ENCODE measurements around the gene PTPRN2. TPM values are rescaled to one million over a fixed set of nuclear protein-coding genes. Genes with fewer than 3 reads are reported as not detected.
"Not testable (repeated sequence)": the region's sequence is repeated elsewhere in the genome, so short reads cannot be mapped to it uniquely, and the experiment has no call there.

PTPRN2 gene
- total RNA-seq, 1 donor from 2014 or later = 2.4 TPM

DNA sequence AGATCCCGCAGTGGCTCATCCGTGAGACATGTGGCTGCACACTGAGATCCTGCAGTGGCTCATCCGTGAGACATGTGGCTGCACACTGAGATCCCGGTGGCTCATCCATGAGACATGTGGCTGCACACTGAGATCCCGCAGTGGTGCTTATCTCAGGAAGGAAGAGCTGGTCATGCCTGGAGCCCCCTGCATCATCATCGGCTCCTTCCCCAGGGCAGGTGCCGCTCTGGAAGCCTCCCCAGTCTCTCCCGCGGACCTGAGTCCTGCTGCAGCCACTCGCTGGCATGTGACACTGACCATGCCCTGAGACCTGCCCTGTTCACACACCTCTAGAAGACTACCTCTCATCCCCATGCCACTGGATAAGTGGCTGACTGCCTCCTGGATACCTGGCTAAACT, 181.3 kb downstream of the PTPRN2 start:
- no peaks in the 10 kb centered on the region for H3K27me3 ChIP-seq (ENCODE audit: control insufficient read depth, insufficient read depth, low read length)
- no peak for DNase-seq (ENCODE audit: low read depth)
- no peaks in the 10 kb centered on the region for H3K36me3 ChIP-seq (ENCODE audit: control insufficient read depth, insufficient read depth, low read length)
- H3K4me3 ChIP-seq (ENCODE audit: low read depth, low read length) = no peak overlapping the region
- TF ChIP-seq, protein P1, sequence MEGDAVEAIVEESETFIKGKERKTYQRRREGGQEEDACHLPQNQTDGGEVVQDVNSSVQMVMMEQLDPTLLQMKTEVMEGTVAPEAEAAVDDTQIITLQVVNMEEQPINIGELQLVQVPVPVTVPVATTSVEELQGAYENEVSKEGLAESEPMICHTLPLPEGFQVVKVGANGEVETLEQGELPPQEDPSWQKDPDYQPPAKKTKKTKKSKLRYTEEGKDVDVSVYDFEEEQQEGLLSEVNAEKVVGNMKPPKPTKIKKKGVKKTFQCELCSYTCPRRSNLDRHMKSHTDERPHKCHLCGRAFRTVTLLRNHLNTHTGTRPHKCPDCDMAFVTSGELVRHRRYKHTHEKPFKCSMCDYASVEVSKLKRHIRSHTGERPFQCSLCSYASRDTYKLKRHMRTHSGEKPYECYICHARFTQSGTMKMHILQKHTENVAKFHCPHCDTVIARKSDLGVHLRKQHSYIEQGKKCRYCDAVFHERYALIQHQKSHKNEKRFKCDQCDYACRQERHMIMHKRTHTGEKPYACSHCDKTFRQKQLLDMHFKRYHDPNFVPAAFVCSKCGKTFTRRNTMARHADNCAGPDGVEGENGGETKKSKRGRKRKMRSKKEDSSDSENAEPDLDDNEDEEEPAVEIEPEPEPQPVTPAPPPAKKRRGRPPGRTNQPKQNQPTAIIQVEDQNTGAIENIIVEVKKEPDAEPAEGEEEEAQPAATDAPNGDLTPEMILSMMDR (IDR thresholded peaks at IDR 0.05; ENCODE audit: insufficient read depth, low read length, poor library complexity, severe bottlenecking) = no peak

- not testable (repeated sequence) for H3K4me3 ChIP-seq (ENCODE audit: low read depth, low read length); H3K27me3 ChIP-seq (ENCODE audit: control insufficient read depth, insufficient read depth, low read length); H3K36me3 ChIP-seq (ENCODE audit: control insufficient read depth, insufficient read depth, low read length); DNase-seq (ENCODE audit: low read depth)
These were observed 181.9 kb downstream of the PTPRN2 start for GRCh38 chr7:158405771-158406170.

GRCh38 chr7:158405324-158405723, 182.3 kb downstream of the PTPRN2 start:
- no peak overlapping the region for H3K4me3 ChIP-seq (ENCODE audit: low read depth, low read length)
- H3K36me3 ChIP-seq (ENCODE audit: control insufficient read depth, insufficient read depth, low read length) = no peaks in the 10 kb centered on the region
- H3K27me3 ChIP-seq (ENCODE audit: control insufficient read depth, insufficient read depth, low read length) = no peaks in the 10 kb centered on the region
- TF ChIP-seq, protein P1 (IDR thresholded peaks at IDR 0.05; ENCODE audit: insufficient read depth, low read length, poor library complexity, severe bottlenecking) = no peak
- no peak for DNase-seq (ENCODE audit: low read depth)

- Histone ChIP-seq H3K4me3 (ENCODE audit: low read depth, low read length) (no peak overlapping the region), H3K27me3 (ENCODE audit: control insufficient read depth, insufficient read depth, low read length) (no peaks in the 10 kb centered on the region), H3K36me3 (ENCODE audit: control insufficient read depth, insufficient read depth, low read length) (no peaks in the 10 kb centered on the region)
- TF ChIP-seq, protein P1 (IDR thresholded peaks at IDR 0.05; ENCODE audit: insufficient read depth, low read length, poor library complexity, severe bottlenecking) = no peak
- DNase-seq (ENCODE audit: low read depth) = no peak
These were observed 183.4 kb downstream of the PTPRN2 start for GRCh38 chr7:158404031-158404761.

DNA sequence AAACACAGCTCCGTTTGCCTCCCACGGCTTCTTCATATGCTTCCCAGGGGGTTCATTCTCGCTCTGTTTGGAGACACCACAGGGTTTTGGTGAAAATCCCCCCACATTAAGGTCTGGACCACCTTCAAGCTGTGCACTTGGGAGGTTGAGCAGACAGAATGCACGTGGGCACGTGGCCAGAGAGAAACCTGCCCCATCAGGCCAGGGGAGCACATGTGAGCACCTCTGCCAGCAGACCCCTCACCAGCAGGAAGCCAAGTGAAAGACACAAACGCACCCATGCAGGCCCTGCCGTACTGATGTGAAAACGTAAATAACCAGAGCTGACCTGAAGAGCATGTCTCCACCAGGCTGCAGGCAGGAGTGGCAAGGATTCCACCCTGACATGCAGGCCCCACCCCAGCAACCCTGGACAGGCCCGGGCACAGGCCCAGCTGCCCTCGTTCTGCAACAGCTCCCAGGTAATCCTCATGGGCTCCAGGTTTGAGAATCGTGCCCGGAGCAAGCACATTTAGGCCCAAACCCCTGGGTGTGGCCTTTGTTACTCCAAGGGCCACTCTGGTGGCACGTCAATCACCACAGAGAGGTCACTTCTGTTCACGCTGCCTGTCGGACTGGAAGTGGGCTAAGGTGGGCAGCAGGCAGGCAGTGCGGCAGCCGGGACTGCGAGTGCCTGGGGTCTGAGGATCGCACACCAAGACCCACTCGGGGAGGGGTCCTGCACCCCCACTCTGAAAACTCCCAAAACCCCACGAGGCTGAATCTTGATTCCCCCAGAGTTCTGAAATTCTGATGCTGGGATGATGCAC, 184.4 kb downstream of the PTPRN2 start:
- Histone ChIP-seq H3K36me3 (ENCODE audit: control insufficient read depth, insufficient read depth, low read length) (no peaks in the 10 kb centered on the region), H3K4me3 (ENCODE audit: low read depth, low read length) (no peak overlapping the region), H3K27me3 (ENCODE audit: control insufficient read depth, insufficient read depth, low read length) (no peaks in the 10 kb centered on the region)
- DNase-seq (ENCODE audit: low read depth) = no peak
- TF ChIP-seq, protein P1 (IDR thresholded peaks at IDR 0.05; ENCODE audit: insufficient read depth, low read length, poor library complexity, severe bottlenecking) = no peak

DNA sequence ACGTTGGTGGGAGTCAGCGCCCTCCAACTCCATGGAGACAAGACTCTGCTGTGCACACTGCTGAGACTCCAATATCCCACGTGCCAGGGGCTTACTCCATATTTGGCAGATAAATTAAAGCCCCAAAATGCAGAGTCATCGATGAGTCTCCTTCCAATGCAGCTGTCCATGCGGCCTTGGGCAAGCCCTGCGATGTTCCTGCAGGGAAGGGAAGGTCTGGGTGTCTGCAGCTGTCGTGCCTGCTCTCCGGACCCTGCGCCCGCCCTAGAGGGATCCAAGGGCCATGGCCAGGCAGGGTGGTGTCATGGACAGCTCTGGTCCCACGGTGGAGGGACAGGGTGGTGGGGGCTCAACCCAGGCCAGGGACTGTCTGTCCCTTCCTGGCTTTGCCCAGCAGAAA, 185.2 kb downstream of the PTPRN2 start:
- Histone ChIP-seq H3K4me3 (ENCODE audit: low read depth, low read length) (no peak overlapping the region), H3K36me3 (ENCODE audit: control insufficient read depth, insufficient read depth, low read length) (no peaks in the 10 kb centered on the region), H3K27me3 (ENCODE audit: control insufficient read depth, insufficient read depth, low read length) (no peaks in the 10 kb centered on the region)
- TF ChIP-seq, protein P1 (IDR thresholded peaks at IDR 0.05; ENCODE audit: insufficient read depth, low read length, poor library complexity, severe bottlenecking) = no peak
- DNase-seq (ENCODE audit: low read depth) = no peak

All from kidney epithelial cell (primary cell).